ENCODE measurements around the gene PPM1E. TPM values are rescaled to one million over a fixed set of nuclear protein-coding genes. Genes with fewer than 3 reads are reported as not detected.

Gene PPM1E
- total RNA-seq, 6 experiments from 2014 or later, result 0.61 to 1.3 (median 0.97) TPM

DNA sequence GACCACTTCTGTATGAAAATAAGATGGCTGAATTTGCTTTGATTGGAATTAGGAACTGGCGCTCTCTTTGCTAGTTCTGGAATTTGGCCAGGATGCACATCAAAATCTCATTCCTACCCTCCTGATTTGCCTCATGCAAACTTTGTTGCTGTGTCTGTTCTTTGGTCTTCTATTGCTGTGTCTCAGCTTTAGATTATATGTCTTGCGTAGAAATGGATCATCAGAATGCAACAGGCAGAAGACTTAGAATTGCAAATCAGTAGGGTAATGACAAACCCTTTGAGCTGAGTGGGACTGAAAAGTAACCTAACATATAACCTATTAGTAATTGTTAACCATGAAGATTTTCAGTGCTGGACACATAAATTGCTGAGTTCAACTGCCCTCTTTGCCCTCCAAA is 33.0 kb upstream of the PPM1E start:
- H3K4me1 ChIP-seq, result no peaks in the 10 kb centered on the region
- whole genome bisulfite sequencing (ENCODE audit: insufficient coverage, low coverage, low lambda C conversion rate, missing lambda C conversion rate), result 88% methylated on average over 2 of the region's 2 CpGs
- H3K27ac ChIP-seq, result no peak overlapping the region
- H3K27me3 ChIP-seq, result no peaks in the 10 kb centered on the region
- intact Hi-C loops (cut with DNase I), result loop anchor here in 1 of 2 donors (10.0 kb wide), 1 partner anchor 292 kb away; no protein-coding TSS in a partner anchor
- DNase-seq, result no peak
- peaks cover 0 to 5% (median 0%) of the 10 kb centered on the region in 4 donors for H3K36me3 ChIP-seq
- H3K4me3 ChIP-seq, result no peak overlapping the region
- H3K9me3 ChIP-seq, result no peaks in the 10 kb centered on the region
- TF ChIP-seq, protein P1, sequence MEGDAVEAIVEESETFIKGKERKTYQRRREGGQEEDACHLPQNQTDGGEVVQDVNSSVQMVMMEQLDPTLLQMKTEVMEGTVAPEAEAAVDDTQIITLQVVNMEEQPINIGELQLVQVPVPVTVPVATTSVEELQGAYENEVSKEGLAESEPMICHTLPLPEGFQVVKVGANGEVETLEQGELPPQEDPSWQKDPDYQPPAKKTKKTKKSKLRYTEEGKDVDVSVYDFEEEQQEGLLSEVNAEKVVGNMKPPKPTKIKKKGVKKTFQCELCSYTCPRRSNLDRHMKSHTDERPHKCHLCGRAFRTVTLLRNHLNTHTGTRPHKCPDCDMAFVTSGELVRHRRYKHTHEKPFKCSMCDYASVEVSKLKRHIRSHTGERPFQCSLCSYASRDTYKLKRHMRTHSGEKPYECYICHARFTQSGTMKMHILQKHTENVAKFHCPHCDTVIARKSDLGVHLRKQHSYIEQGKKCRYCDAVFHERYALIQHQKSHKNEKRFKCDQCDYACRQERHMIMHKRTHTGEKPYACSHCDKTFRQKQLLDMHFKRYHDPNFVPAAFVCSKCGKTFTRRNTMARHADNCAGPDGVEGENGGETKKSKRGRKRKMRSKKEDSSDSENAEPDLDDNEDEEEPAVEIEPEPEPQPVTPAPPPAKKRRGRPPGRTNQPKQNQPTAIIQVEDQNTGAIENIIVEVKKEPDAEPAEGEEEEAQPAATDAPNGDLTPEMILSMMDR (IDR thresholded peaks at IDR 0.05), result no peak
- no peak for TF ChIP-seq POLR2A (IDR thresholded peaks at IDR 0.05)
- no peak for ATAC-seq

DNA sequence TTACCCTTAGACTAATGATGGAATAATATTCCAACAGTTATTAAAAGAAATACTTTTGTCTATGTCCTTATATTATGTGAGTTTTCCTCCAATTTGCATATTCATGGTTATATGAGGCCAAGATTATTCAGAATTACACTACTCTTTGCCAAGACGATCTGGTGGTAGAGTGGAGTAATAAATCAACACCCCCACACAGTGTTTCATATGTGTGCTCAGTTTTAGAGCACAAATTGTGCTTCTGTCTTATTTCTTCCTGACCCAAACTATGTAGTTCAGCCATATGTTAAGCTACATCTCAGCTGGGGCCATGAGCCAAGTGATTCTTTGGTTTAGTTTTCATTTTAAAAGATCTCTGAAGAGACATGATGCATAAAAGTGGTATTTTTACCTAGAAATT is 26.9 kb upstream of the PPM1E start:
- H3K4me3 ChIP-seq, result no peak overlapping the region
- no peaks in the 10 kb centered on the region for H3K27me3 ChIP-seq
- H3K36me3 ChIP-seq, result no peaks in the 10 kb centered on the region
- WGBS (ENCODE audit: insufficient coverage, low coverage, low lambda C conversion rate, missing lambda C conversion rate), result 35% methylated on average over 1 of the region's 1 CpG
- H3K27ac ChIP-seq, result no peak overlapping the region
- intact Hi-C loops (cut with DNase I), result loop anchor here in 1 of 2 donors (10.0 kb wide), 1 partner anchor 286 kb away; no protein-coding TSS in a partner anchor
- DNase-seq (no peak), ATAC-seq (no peak)
- no peaks in the 10 kb centered on the region for H3K9me3 ChIP-seq
- TF ChIP-seq POLR2A (IDR thresholded peaks at IDR 0.05), result no peak
- TF ChIP-seq, protein P1 (IDR thresholded peaks at IDR 0.05), result no peak
- no peaks in the 10 kb centered on the region for H3K4me1 ChIP-seq

DNA sequence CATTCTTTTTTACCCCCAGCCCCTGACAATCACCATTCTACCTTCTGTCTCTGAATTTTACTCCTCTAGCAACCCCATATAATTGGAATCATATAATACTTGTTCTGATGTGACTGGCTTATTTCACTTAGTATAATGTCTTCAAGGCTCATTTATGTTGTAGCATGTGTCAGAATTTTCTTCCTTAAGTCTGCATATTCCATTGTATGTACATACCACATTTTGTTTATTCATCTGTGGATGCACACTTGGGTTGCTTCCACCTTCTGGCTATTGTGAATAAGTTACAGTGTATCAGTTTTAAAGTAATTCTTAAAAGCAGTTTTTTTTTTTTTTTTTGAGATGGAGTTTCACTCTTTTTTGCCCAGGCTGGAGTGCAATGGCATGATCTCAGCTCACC is 24.7 kb upstream of the PPM1E start:
- no peak overlapping the region for H3K4me3 ChIP-seq
- TF ChIP-seq POLR2A (IDR thresholded peaks at IDR 0.05), result no peak
- TF ChIP-seq, protein P1 (IDR thresholded peaks at IDR 0.05), result no peak
- no peaks in the 10 kb centered on the region for H3K9me3 ChIP-seq
- H3K4me1 ChIP-seq, result no peaks in the 10 kb centered on the region
- H3K27ac ChIP-seq, result no peak overlapping the region
- ATAC-seq (no peak), DNase-seq (no peak)
- intact Hi-C loops (cut with DNase I), result no loop called here
- no peaks in the 10 kb centered on the region for H3K27me3 ChIP-seq
- no peaks in the 10 kb centered on the region for H3K36me3 ChIP-seq

DNA sequence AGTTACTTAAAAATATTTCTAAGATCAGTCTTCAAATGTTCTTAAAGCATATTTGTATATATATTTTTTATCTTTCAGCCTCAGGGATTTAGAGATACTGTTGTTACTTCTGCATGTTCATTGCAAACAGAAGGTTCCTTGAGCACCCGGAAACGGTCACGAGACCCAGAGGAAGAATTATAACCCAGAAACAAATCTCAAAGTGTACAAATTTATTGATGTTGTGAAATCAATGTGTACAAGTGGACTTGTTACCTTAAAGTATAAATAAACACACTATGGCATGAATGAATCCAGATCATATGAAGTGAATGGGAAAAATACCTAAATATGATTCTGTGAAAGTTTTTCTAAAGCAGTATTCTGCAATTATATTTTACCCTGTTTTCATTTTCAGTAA is 21.6 kb upstream of the PPM1E start:
- H3K27me3 ChIP-seq, result no peaks in the 10 kb centered on the region
- ATAC-seq (no peak), DNase-seq (no peak)
- no peaks in the 10 kb centered on the region for H3K36me3 ChIP-seq
- WGBS (ENCODE audit: insufficient coverage, low coverage, low lambda C conversion rate, missing lambda C conversion rate), result 55% methylated on average over 3 of the region's 3 CpGs
- TF ChIP-seq, protein P1 (IDR thresholded peaks at IDR 0.05), result no peak
- TF ChIP-seq POLR2A (IDR thresholded peaks at IDR 0.05), result no peak
- no peak overlapping the region for H3K4me3 ChIP-seq
- no peaks in the 10 kb centered on the region for H3K9me3 ChIP-seq
- no peaks in the 10 kb centered on the region for H3K4me1 ChIP-seq
- no peak overlapping the region for H3K27ac ChIP-seq
- intact Hi-C loops (cut with DNase I), result no loop called here

DNA sequence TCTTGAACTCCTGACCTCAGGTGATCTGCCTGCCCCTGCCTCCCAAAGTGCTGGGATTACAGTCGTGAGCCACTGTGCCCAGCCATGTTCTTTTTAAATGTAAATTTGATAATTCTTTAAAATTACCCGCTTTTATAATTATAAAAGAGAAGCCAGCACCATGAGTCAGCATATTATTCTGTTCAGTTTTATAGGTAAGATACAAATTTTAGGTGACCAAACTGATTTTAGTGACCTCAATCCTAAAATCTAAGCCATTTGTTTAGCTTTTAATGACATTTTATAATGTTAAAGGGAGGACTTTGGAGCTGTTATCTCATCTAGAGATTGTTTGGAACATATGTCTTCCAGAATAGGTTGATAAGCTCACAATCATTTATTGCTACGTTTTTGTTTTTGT is 20.8 kb upstream of the PPM1E start:
- Histone ChIP-seq H3K4me3 (no peak overlapping the region), H3K27ac (no peak overlapping the region), H3K4me1 (no peaks in the 10 kb centered on the region), H3K27me3 (no peaks in the 10 kb centered on the region), H3K36me3 (no peaks in the 10 kb centered on the region), H3K9me3 (no peaks in the 10 kb centered on the region)
- ATAC-seq, result no peak
- DNase-seq, result no peak
- intact Hi-C loops (cut with DNase I), result no loop called here
- WGBS (ENCODE audit: insufficient coverage, low coverage, low lambda C conversion rate, missing lambda C conversion rate), result 83% methylated on average over 3 of the region's 3 CpGs
- no peak for TF ChIP-seq POLR2A (IDR thresholded peaks at IDR 0.05)
- TF ChIP-seq, protein P1 (IDR thresholded peaks at IDR 0.05), result no peak

Measured in right lobe of liver (tissue), 6 donors.